ENCODE results near the gene LIN28B. TPM values are rescaled to one million over a fixed set of nuclear protein-coding genes. Genes with fewer than 3 reads are reported as not detected.
"Not testable (repeated sequence)": the region's sequence is repeated elsewhere in the genome, so short reads cannot be mapped to it uniquely, and the experiment has no call there.

The LIN28B gene
- total and polyA plus RNA-seq, 7 donors, result not detected

GRCh38 chr6:105077596-105078385 lies 120.9 kb downstream of the LIN28B start:
- Histone ChIP-seq H3K4me3 (no peak overlapping the region), H3K36me3 (no peaks in the 10 kb centered on the region), H3K4me1 (peaks cover 0 to 28% (median 17%) of the 10 kb centered on the region in 4 donors), H3K9me3 (no peaks in the 10 kb centered on the region), H3K27me3 (no peaks in the 10 kb centered on the region), H3K27ac (no peak overlapping the region)
- no peak for TF ChIP-seq EP300 (IDR thresholded peaks at IDR 0.05)
- peak; percentile 15 to 59 (median 44) for TF ChIP-seq CTCF (IDR thresholded peaks at IDR 0.05)
- WGBS, 2 donors, result 5 to 10% methylated on average over 1 of the region's 1 CpG
- no peak for DNase-seq
- intact Hi-C loops (cut with DNase I), result loop anchor here (1.0 to 5.0 kb wide), 2 partner anchors 81 to 135 kb away; no protein-coding TSS in a partner anchor

- WGBS, 2 donors, result 41 to 75% methylated on average over 6 of the region's 6 CpGs
- Histone ChIP-seq H3K36me3 (no peaks in the 10 kb centered on the region), H3K27me3 (no peaks in the 10 kb centered on the region), H3K9me3 (no peaks in the 10 kb centered on the region), H3K27ac (no peak overlapping the region), H3K4me1 (peaks cover 0 to 24% (median 17%) of the 10 kb centered on the region in 4 donors), H3K4me3 (no peak overlapping the region)
- no peak for DNase-seq
- intact Hi-C loops (cut with DNase I), result loop anchor here (1.0 to 5.0 kb wide), 2 partner anchors 82 to 136 kb away; no protein-coding TSS in a partner anchor
- TF ChIP-seq CTCF (IDR thresholded peaks at IDR 0.05) (no peak), POLR2AphosphoS5 (IDR thresholded peaks at IDR 0.05) (no peak)
These were observed 121.4 kb downstream of the LIN28B start for GRCh38 chr6:105078386-105078708.

- Histone ChIP-seq H3K27ac (no peak overlapping the region), H3K27me3 (no peaks in the 10 kb centered on the region), H3K4me1 (peaks cover 0 to 24% (median 17%) of the 10 kb centered on the region in 4 donors), H3K36me3 (no peaks in the 10 kb centered on the region), H3K4me3 (no peak overlapping the region), H3K9me3 (no peaks in the 10 kb centered on the region)
- WGBS, 2 donors, result 84 to 88% methylated on average over 6 of the region's 6 CpGs
- DNase-seq, result no peak
- TF ChIP-seq CTCF (IDR thresholded peaks at IDR 0.05), result no peak
- TF ChIP-seq EP300 (IDR thresholded peaks at IDR 0.05), result no peak
- TF ChIP-seq POLR2AphosphoS5 (IDR thresholded peaks at IDR 0.05), result no peak
- no peak for TF ChIP-seq POLR2A (IDR thresholded peaks at IDR 0.05)
- intact Hi-C loops (cut with DNase I), result no loop called here
These were observed 123.4 kb downstream of the LIN28B start for GRCh38 chr6:105080279-105080678.

DNA sequence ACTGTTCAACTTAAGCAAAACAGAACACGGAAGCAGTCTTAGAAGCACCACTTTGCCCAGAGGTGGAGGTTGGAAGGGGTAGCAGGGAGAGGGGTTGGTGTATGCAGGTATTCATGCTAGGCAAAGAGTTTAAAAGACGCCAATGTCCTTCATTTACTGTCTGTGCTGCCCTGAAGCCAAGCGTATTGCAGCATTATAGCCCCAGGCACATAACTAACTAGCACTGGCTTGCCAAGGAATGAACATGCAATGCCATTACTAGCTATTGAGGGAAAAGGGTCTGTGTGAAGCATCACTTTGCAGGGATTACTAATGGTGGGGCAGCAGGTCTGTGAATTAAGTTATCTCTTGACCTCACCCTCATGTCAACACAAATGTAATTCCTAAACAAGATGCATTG lies 124.8 kb downstream of the LIN28B start:
- H3K9me3 ChIP-seq; H3K27me3 ChIP-seq; H3K27ac ChIP-seq; DNase-seq; H3K4me3 ChIP-seq; intact Hi-C loops (cut with DNase I); H3K36me3 ChIP-seq: not testable (repeated sequence)
- WGBS, 2 donors, result 60 to 77% methylated on average over 3 of the region's 3 CpGs
- peaks cover 0 to 22% (median 16%) of the 10 kb centered on the region in 4 donors for H3K4me1 ChIP-seq

- Histone ChIP-seq H3K27ac (no peak overlapping the region), H3K27me3 (no peaks in the 10 kb centered on the region), H3K4me1 (peaks cover 0 to 16% (median 9%) of the 10 kb centered on the region in 4 donors), H3K4me3 (no peak overlapping the region), H3K9me3 (no peaks in the 10 kb centered on the region), H3K36me3 (no peaks in the 10 kb centered on the region)
- intact Hi-C loops (cut with DNase I), result loop anchor here (1.0 to 5.0 kb wide), 3 partner anchors 50 to 335 kb away; partner anchors contain the start of gene PREP
- no peak for DNase-seq
- TF ChIP-seq EP300 (IDR thresholded peaks at IDR 0.05) (no peak), CTCF (IDR thresholded peaks at IDR 0.05) (peak; percentile 60 to 82 (median 78)), POLR2A (IDR thresholded peaks at IDR 0.05) (no peak)
- WGBS, 2 donors, result 0% methylated on average over 1 of the region's 1 CpG
These were observed 130.8 kb downstream of the LIN28B start for GRCh38 chr6:105087571-105088211.
